K562 (cell line): Measurements from ENCODE around the gene VKORC1. TPM values are rescaled to one million over a fixed set of nuclear protein-coding genes. Genes with fewer than 3 reads are reported as not detected.

Source experiments
- BCL6 ChIP-seq: fragments of 250-450 bp; sonication (Bioruptor Pico); IDR thresholded peaks from 2 replicates; pipeline ENCODE4 v1.4.0; 2020
- CHCHD3 ChIP-seq: fragments of 250-450 bp; sonication (Bioruptor Pico); IDR thresholded peaks from 2 replicates; pipeline ENCODE4 v2.1.2; 2022; ENCODE audit warnings: mild to moderate bottlenecking
- EHMT2 ChIP-seq: fragments of 450-650 bp; IDR thresholded peaks from 2 replicates; pipeline ENCODE4 v1.6.1; 2018; ENCODE audit warnings: antibody characterized with exemption
- ERF ChIP-seq: fragments of 450-650 bp; formaldehyde crosslinking; IDR thresholded peaks from 2 replicates; pipeline ENCODE4 v1.4.0; 2020; ENCODE audit warnings: mild to moderate bottlenecking, mixed read lengths
- ETV1 ChIP-seq: fragments of 450-650 bp; conservative IDR thresholded peaks from 2 replicates; pipeline ENCODE4 v1.6.1; 2016; ENCODE audit warnings: missing genetic modification characterization, control low read depth, low read depth, missing compliant biosample characterization
- HMG20A ChIP-seq: fragments of 450-650 bp; formaldehyde crosslinking; conservative IDR thresholded peaks from 2 replicates; pipeline ENCODE4 v1.4.0; 2020; ENCODE audit warnings: mild to moderate bottlenecking, mixed read lengths
- KLF16 ChIP-seq: IDR thresholded peaks from 2 replicates; pipeline ENCODE4 v1.6.1; 2016; ENCODE audit warnings: antibody characterized with exemption
- MED1 ChIP-seq: sonication (generic); formaldehyde crosslinking; IDR thresholded peaks from 2 replicates; pipeline ENCODE4 v1.8.1; 2023; ENCODE audit warnings: missing genetic modification reagents, borderline replicate concordance
- NFRKB ChIP-seq: fragments of 450-650 bp; IDR thresholded peaks from 2 replicates; pipeline ENCODE4 v1.6.1; 2016; ENCODE audit warnings: low read depth
- POU5F1 ChIP-seq: fragments of 150-350 bp; IDR thresholded peaks from 2 replicates; pipeline ENCODE4 v1.6.1; 2014; ENCODE audit warnings: borderline replicate concordance, low read length, low read depth, mild to moderate bottlenecking; ENCODE audit not compliant: partially characterized antibody
- RCOR1 ChIP-seq, 2 experiments: IDR thresholded peaks; 2 replicates each; pipeline ENCODE4 v1.6.1; 2012; ENCODE audit warnings: low read depth in 2 of 2, low read length in 2 of 2, borderline replicate concordance in 1 of 2, improper control_type of control experiment in 1 of 2
- SIRT6 ChIP-seq: IDR thresholded peaks from one replicate; pipeline ENCODE4 v1.6.1; 2012; ENCODE audit warnings: low read depth, mild to moderate bottlenecking, control low read depth, inconsistent platforms, low read length, moderate library complexity
- XRCC4 ChIP-seq: IDR thresholded peaks from one replicate; pipeline ENCODE4 v1.6.1; 2011; ENCODE audit not compliant: insufficient read depth, insufficient read length; ENCODE audit errors: extremely low read depth
- ZC3H8 ChIP-seq: fragments of 450-650 bp; IDR thresholded peaks from 2 replicates; pipeline ENCODE4 v1.6.1; 2017
- ZNF12 ChIP-seq: sonication (generic); formaldehyde crosslinking; IDR thresholded peaks from 2 replicates; pipeline ENCODE4 v1.4.0; 2020; ENCODE audit warnings: mild to moderate bottlenecking, missing genetic modification reagents
- ZNF324 ChIP-seq: fragments of 250-450 bp; sonication (Bioruptor Pico); IDR thresholded peaks from 2 replicates; pipeline ENCODE4 v1.4.0; 2020; ENCODE audit warnings: mild to moderate bottlenecking
- ZNF347 ChIP-seq: fragments of 450-650 bp; formaldehyde crosslinking; IDR thresholded peaks from 2 replicates; pipeline ENCODE4 v1.4.0; 2020; ENCODE audit warnings: low read depth, mild to moderate bottlenecking, moderate library complexity
- ZNF707 ChIP-seq: fragments of 250-450 bp; sonication (Bioruptor Pico); conservative IDR thresholded peaks from 2 replicates; pipeline ENCODE4 v1.8.0; 2022; ENCODE audit warnings: inconsistent platforms, mild to moderate bottlenecking, moderate library complexity
- polyA plus RNA-seq, 8 experiments: library from polyadenylated mRNA; depleted of rRNA in 4 of 8; stranded (reverse) in 5 of 8; unstranded in 3 of 8; fragments of >200 nt; fragmentation: Nextera tagmentation in 2 of 8; fragmentation: Illumina TruSeq in 1 of 8; extraction: Ambion mirVana in 2 of 8; extraction: Trizol in 1 of 8; gene quantifications; 2 replicates each; pipeline versions ENCODE4 v1.2.1 to v1.2.3, GENCODE V29; 2011 to 2014; ENCODE audit warnings: inconsistent platforms in 1 of 8, missing spikeins in 1 of 8
- total RNA-seq, 7 experiments: library from RNA; depleted of rRNA in 6 of 7; stranded (reverse); fragments of >200 nt in 6 of 7; fragmentation: Illumina TruSeq in 2 of 7; extraction: Trizol in 2 of 7; gene quantifications; 2 replicates each; pipeline versions ENCODE4 v1.2.1 to v1.2.3, GENCODE V29; 2011 to 2021; ENCODE audit warnings: low replicate concordance in 1 of 7
- TF ChIP-seq, protein P1 (sequence below): fragments of 250-450 bp; sonication (Bioruptor Pico); IDR thresholded peaks from 2 replicates; pipeline ENCODE4 v1.8.0; 2021; ENCODE audit warnings: moderate library complexity, mild to moderate bottlenecking, inconsistent platforms
- TF ChIP-seq, protein P2 (sequence below): fragments of 250-450 bp; sonication (Bioruptor Pico); IDR thresholded peaks from 2 replicates; pipeline ENCODE4 v1.8.0; 2021; ENCODE audit warnings: moderate library complexity, mild to moderate bottlenecking, inconsistent platforms
- TF ChIP-seq, protein P3 (sequence below): fragments of 450-650 bp; IDR thresholded peaks from 2 replicates; pipeline ENCODE4 v1.6.1; 2016; ENCODE audit warnings: borderline replicate concordance
- TF ChIP-seq, protein P4 (sequence below): sonication (generic); formaldehyde crosslinking; IDR thresholded peaks from 2 replicates; pipeline ENCODE4 v1.8.1; 2023; ENCODE audit warnings: mild to moderate bottlenecking, missing genetic modification reagents
- TF ChIP-seq, protein P5 (sequence below): fragments of 250-450 bp; sonication (Bioruptor Pico); IDR thresholded peaks from 2 replicates; pipeline ENCODE4 v1.5.0; 2021

Gene VKORC1
- total and polyA plus RNA-seq, 9 of the 15 experiments (the other 6 are each of a cell fraction or from before 2014, with no cell fraction given) = 30.0 to 119 (median 62.1) TPM

DNA sequence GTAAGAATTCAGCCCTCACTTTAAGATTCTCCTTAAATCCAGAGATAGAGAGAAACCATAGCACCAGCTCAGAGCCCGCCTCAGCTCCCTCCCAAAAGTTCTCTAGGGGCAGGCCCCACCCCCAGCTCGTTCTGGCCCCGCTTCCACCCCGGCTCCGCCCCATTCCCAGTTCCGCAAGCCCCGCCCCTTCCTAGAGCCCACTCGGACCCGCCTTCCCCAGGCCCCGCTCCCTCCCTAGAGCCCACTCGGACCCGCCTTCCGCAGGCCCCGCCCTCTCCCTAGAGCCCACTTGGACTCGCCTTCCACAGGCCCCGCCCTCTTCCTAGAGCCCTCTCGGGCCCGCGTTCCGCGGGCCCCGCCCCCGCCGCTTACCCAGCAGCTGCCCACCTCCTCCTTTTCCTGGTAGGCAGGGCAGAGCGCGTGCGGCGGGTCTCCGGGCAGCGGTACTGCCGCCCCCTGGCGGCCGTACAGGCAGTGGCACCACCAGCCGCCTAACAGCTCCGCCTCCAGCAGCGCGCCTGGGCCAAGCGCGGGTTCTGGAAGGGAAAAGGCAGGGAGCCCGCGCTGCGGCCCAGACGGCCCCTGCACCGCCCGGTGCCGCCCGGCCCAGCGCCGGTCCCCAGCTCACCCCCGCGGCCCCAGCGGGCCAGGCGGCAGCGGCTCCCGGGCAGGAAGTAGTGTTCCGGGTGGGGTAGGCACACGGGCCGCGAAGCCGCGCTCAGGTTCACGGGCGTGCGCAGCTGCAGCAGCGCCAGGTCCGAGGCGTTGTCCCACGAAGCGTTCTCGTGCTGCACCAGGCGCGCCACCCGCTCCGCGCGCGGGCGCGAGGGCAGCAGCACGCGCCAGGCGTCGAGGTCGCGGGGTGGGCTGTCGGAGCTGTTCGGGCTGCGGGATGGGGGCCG, 47.8 kb upstream of the VKORC1 start (continued):
- no peak for TF ChIP-seq POU5F1
- TF ChIP-seq, protein P1, sequence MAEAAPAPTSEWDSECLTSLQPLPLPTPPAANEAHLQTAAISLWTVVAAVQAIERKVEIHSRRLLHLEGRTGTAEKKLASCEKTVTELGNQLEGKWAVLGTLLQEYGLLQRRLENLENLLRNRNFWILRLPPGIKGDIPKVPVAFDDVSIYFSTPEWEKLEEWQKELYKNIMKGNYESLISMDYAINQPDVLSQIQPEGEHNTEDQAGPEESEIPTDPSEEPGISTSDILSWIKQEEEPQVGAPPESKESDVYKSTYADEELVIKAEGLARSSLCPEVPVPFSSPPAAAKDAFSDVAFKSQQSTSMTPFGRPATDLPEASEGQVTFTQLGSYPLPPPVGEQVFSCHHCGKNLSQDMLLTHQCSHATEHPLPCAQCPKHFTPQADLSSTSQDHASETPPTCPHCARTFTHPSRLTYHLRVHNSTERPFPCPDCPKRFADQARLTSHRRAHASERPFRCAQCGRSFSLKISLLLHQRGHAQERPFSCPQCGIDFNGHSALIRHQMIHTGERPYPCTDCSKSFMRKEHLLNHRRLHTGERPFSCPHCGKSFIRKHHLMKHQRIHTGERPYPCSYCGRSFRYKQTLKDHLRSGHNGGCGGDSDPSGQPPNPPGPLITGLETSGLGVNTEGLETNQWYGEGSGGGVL (CRISPR knock-in tag) = no peak
- TF ChIP-seq ZC3H8 = no peak
- no peak for TF ChIP-seq MED1
- TF ChIP-seq, protein P2, sequence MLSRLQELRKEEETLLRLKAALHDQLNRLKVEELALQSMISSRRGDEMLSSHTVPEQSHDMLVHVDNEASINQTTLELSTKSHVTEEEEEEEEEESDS (CRISPR knock-in tag) = no peak
- TF ChIP-seq, protein P3, sequence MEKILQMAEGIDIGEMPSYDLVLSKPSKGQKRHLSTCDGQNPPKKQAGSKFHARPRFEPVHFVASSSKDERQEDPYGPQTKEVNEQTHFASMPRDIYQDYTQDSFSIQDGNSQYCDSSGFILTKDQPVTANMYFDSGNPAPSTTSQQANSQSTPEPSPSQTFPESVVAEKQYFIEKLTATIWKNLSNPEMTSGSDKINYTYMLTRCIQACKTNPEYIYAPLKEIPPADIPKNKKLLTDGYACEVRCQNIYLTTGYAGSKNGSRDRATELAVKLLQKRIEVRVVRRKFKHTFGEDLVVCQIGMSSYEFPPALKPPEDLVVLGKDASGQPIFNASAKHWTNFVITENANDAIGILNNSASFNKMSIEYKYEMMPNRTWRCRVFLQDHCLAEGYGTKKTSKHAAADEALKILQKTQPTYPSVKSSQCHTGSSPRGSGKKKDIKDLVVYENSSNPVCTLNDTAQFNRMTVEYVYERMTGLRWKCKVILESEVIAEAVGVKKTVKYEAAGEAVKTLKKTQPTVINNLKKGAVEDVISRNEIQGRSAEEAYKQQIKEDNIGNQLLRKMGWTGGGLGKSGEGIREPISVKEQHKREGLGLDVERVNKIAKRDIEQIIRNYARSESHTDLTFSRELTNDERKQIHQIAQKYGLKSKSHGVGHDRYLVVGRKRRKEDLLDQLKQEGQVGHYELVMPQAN = no peak
- no peak for TF ChIP-seq CHCHD3 (CRISPR knock-in tag)
- TF ChIP-seq KLF16 = peak; percentile 53; the same call in 1 of the 2 replicates
- TF ChIP-seq RCOR1 (IDR thresholded peaks at IDR 0.05; ENCODE audit: borderline replicate concordance in 1 of 2, low read depth in 2 of 2, low read length in 2 of 2) = peak in 1 of 2 experiments; percentile 52; a peak in 1 of 4 replicates
- TF ChIP-seq, protein P4, sequence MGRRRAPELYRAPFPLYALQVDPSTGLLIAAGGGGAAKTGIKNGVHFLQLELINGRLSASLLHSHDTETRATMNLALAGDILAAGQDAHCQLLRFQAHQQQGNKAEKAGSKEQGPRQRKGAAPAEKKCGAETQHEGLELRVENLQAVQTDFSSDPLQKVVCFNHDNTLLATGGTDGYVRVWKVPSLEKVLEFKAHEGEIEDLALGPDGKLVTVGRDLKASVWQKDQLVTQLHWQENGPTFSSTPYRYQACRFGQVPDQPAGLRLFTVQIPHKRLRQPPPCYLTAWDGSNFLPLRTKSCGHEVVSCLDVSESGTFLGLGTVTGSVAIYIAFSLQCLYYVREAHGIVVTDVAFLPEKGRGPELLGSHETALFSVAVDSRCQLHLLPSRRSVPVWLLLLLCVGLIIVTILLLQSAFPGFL (CRISPR knock-in tag) = no peak
- TF ChIP-seq EHMT2 = no peak
- no peak for TF ChIP-seq XRCC4
- no peak for TF ChIP-seq ZNF324 (CRISPR knock-in tag)
- TF ChIP-seq BCL6 = no peak
- TF ChIP-seq NFRKB = no peak
- no peak for TF ChIP-seq ZNF707 (CRISPR knock-in tag)
- TF ChIP-seq ZNF347 (CRISPR knock-in tag) = no peak
- no peak for TF ChIP-seq SIRT6
- no peak for TF ChIP-seq ZNF12 (CRISPR knock-in tag)
- no peak for TF ChIP-seq ETV1
- 0 out of 2 replicates have a peak, but pooled peaks have one; percentile 37 for TF ChIP-seq ERF (CRISPR knock-in tag)
- TF ChIP-seq HMG20A (CRISPR knock-in tag) = no peak
- TF ChIP-seq, protein P5, sequence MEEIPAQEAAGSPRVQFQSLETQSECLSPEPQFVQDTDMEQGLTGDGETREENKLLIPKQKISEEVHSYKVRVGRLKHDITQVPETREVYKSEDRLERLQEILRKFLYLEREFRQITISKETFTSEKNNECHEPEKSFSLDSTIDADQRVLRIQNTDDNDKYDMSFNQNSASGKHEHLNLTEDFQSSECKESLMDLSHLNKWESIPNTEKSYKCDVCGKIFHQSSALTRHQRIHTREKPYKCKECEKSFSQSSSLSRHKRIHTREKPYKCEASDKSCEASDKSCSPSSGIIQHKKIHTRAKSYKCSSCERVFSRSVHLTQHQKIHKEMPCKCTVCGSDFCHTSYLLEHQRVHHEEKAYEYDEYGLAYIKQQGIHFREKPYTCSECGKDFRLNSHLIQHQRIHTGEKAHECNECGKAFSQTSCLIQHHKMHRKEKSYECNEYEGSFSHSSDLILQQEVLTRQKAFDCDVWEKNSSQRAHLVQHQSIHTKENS (CRISPR knock-in tag) = no peak
